Stimulated activated CD4-positive, alpha-beta T cell treated with anti-CD3 and anti-CD28 coated beads, Interleukin-4, amount 100 ng/mL, for 1 hour (primary cell): ENCODE data around the gene TSSK6.

ENCODE experiments used
- DNase-seq: peaks from one replicate; pipeline ENCODE4 v3.0.0-alpha.2; 2020

Gene TSSK6

GRCh38 chr19:19529783-19530422 lies 14.6 kb upstream of the TSSK6 start:
- DNase-seq = no peak

- DNase-seq = no peak
These were observed 13.6 kb upstream of the TSSK6 start, which contains the start of gene YJEFN3 for GRCh38 chr19:19528721-19529490. Gene YJEFN3 (plus strand): TSS chr19:19528911. CDS start chr19:19528933, 22 bp downstream.

- no peak for DNase-seq
These were observed 12.6 kb upstream of the TSSK6 start for GRCh38 chr19:19527674-19528625.

- DNase-seq = no peak
These were observed 12.0 kb upstream of the TSSK6 start for GRCh38 chr19:19527371-19527656.

- no peak for DNase-seq
These were observed 11.4 kb upstream of the TSSK6 start for GRCh38 chr19:19526581-19527370.

- no peak for DNase-seq
These were observed 10.4 kb upstream of the TSSK6 start for GRCh38 chr19:19525611-19526380.

GRCh38 chr19:19524053-19524452 lies 8.7 kb upstream of the TSSK6 start:
- no peak for DNase-seq

GRCh38 chr19:19523177-19523576 lies 7.8 kb upstream of the TSSK6 start:
- DNase-seq = no peak

GRCh38 chr19:19520989-19521388 lies 5.6 kb upstream of the TSSK6 start:
- no peak for DNase-seq

- no peak for DNase-seq
These were observed 1.9 kb upstream of the TSSK6 start for GRCh38 chr19:19517235-19517619.

GRCh38 chr19:19515642-19516519 lies 533 bp upstream of the TSSK6 start, which contains the start of gene NDUFA13:
Gene NDUFA13 (plus strand): TSS chr19:19516225. CDS start chr19:19516239, 14 bp downstream.
- DNase-seq = peak; percentile 92

GRCh38 chr19:19514215-19514657 lies 1.1 kb downstream of the TSSK6 start:
- no peak for DNase-seq

- DNase-seq = no peak
These were observed 1.7 kb downstream of the TSSK6 start for GRCh38 chr19:19513682-19514081.

GRCh38 chr19:19510432-19510831 lies 4.9 kb downstream of the TSSK6 start:
- DNase-seq = no peak

- no peak for DNase-seq
These were observed 7.1 kb downstream of the TSSK6 start for GRCh38 chr19:19508217-19508616.

GRCh38 chr19:19507354-19507753 lies 8.0 kb downstream of the TSSK6 start:
- DNase-seq = no peak

GRCh38 chr19:19506592-19506991 lies 8.8 kb downstream of the TSSK6 start:
- DNase-seq = no peak

GRCh38 chr19:19505669-19506326 lies 9.6 kb downstream of the TSSK6 start:
- no peak for DNase-seq

- no peak for DNase-seq
These were observed 10.3 kb downstream of the TSSK6 start for GRCh38 chr19:19504754-19505668.
